Activated CD4-positive, alpha-beta T cell treated with anti-CD3 and anti-CD28 coated beads for 36 hours (primary cell): ENCODE results near the gene ATP1A3. TPM values are rescaled to one million over a fixed set of nuclear protein-coding genes. Genes with fewer than 3 reads are reported as not detected.

ENCODE experiments used
- ATAC-seq: fragments of 200-7000 bp; cut with Tn5 transposase; one replicate; pipeline ENCODE4 v1.10.0; 2021; ENCODE audit warnings: mild to moderate bottlenecking, moderate library complexity
- CTCF ChIA-PET: fragments of 350-600 bp; sonication (Branson Sonifier 250); formaldehyde crosslinking; loops from one replicate; lab custom pipeline; 2021; ENCODE audit warnings: antibody characterized with exemption; lab: Charles Lee
- POLR2A ChIA-PET: fragments of 350-600 bp; sonication (Branson Sonifier 250); formaldehyde crosslinking; loops from one replicate; lab custom pipeline; 2021; ENCODE audit warnings: antibody characterized with exemption, inconsistent platforms; lab: Charles Lee
- DNase-seq: peaks from one replicate; pipeline ENCODE4 v3.0.0-alpha.2; 2020
- H3K27ac Mint-ChIP-seq: one replicate; pipeline ENCODE4 v1.8.0; 2021; ENCODE audit warnings: mixed read lengths
- H3K27me3 Mint-ChIP-seq: one replicate; pipeline ENCODE4 v1.8.0; 2021; ENCODE audit warnings: mixed read lengths
- H3K36me3 Mint-ChIP-seq: one replicate; pipeline ENCODE4 v1.8.0; 2021; ENCODE audit warnings: low read depth, mixed read lengths
- H3K4me1 Mint-ChIP-seq: one replicate; pipeline ENCODE4 v1.8.0; 2021; ENCODE audit warnings: mixed read lengths
- H3K4me3 Mint-ChIP-seq: one replicate; pipeline ENCODE4 v1.8.0; 2021; ENCODE audit warnings: mild to moderate bottlenecking, moderate library complexity, mixed read lengths
- H3K9me3 Mint-ChIP-seq: one replicate; pipeline ENCODE4 v1.8.0; 2021; ENCODE audit warnings: low read depth, mixed read lengths
- intact Hi-C, 2 experiments: fragments of 100-400 bp; cut with DNase I in 1 of 2; cut with micrococcal nuclease in 1 of 2; formaldehyde crosslinking; loops; one replicate each; pipeline versions ENCODE4 v1.14.2 to v1.15.1; 2022 to 2024; cut with DNase I, micrococcal nuclease
- total RNA-seq, 2 experiments: library from RNA; stranded (reverse); gene quantifications; one replicate each; pipeline ENCODE4 v1.2.3, GENCODE V29; 2021

Gene ATP1A3
- total RNA-seq, 2 experiments from 2014 or later, result 1.8 TPM

DNA sequence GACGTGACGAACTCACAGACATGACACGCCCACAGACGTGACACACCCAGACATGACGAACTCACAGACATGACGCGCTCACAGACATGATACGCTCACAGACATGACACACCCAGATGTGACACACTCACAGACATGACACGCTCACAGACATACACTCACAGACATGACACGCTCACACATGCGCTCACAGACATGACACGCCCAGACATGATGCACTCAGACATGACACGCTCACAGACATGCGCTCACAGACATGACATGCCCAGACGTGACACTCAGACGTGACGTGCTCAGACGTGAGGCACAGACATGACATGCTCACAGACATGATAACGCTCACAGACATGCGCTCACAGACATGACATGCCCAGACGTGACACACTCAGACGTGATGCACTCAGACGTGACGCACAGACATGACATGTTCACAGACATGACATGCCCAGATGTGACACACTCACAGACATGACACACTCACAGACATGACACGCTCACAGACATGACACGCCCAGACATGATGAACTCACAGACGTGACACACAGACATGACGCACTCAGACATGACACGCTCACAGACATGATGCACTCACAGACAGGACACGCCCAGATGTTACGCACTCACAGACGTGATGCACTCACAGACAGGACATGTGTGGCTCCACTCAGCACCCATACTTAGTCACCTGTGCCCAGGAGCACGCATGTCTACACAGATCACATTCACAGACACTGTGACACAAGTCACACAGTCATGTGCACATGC, 73.9 kb downstream of the ATP1A3 start:
- peak; percentile 21 for ATAC-seq

DNA sequence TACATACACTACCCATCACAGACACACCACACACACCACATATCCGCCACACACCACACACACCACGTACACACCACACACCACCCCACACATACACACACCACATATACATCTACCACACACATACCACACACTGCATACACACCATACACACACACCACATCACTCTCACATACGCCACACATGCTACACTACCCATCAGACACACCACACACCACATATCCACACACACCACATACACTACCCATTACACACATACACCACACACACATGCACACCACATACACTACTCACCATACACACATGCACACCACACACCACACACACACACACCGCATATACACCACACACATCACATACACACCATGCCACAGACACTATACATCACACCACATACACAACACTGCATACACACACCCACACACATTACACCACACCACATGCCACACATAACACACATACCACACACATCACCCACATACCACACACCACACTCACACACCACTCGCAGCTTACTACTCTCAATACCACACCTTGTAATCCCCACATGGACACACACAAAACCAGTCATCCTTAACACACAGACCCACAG, 75.3 kb downstream of the ATP1A3 start:
- H3K36me3 Mint-ChIP-seq, result no peaks in the 10 kb centered on the region
- no peak for ATAC-seq
- H3K9me3 Mint-ChIP-seq, result no peaks in the 10 kb centered on the region
- no peak for DNase-seq
- POLR2A ChIA-PET, result no interaction called here
- H3K27ac Mint-ChIP-seq, result no peak overlapping the region
- CTCF ChIA-PET, result interaction anchor here (1.1 kb wide), 1 partner anchor 19 kb away, joined by 5 read pairs; no protein-coding TSS in a partner anchor
- intact Hi-C loops, result no loop called here
- peaks cover 21% of the 10 kb centered on the region for H3K27me3 Mint-ChIP-seq
- H3K4me1 Mint-ChIP-seq, result peaks cover 22% of the 10 kb centered on the region
- no peak overlapping the region for H3K4me3 Mint-ChIP-seq

More for the DNA sequence above, 73.9 kb downstream of the ATP1A3 start:
- POLR2A ChIA-PET, result interaction anchor here (0.6 kb wide), 1 partner anchor 307 kb away, joined by 3 read pairs; no protein-coding TSS in a partner anchor
- no peak for DNase-seq
- Mint-ChIP-seq H3K4me3 (no peak overlapping the region), H3K27me3 (peaks cover 12% of the 10 kb centered on the region), H3K36me3 (no peaks in the 10 kb centered on the region), H3K27ac (no peak overlapping the region), H3K4me1 (peaks cover 18% of the 10 kb centered on the region), H3K9me3 (no peaks in the 10 kb centered on the region)
- CTCF ChIA-PET, result interaction anchor here (1.1 kb wide), 1 partner anchor 17 kb away, joined by 5 read pairs; no protein-coding TSS in a partner anchor
- intact Hi-C loops, result no loop called here

DNA sequence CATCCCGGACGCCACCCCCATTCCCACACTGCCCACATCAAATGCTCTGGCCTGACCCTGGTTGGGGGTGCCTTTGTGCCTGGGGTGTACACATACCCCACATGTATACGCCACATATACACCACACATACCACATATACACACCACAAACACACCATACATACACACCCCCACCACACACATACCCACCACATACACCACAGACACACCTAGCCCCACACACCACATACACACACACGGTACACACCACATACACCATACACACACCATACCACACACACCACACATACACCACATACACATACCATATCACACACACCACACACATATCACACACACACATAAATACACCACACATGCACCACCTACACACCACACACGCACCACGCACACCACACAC, 75.9 kb downstream of the ATP1A3 start:
- Mint-ChIP-seq H3K9me3 (no peaks in the 10 kb centered on the region), H3K27ac (no peak overlapping the region), H3K36me3 (no peaks in the 10 kb centered on the region), H3K4me3 (no peak overlapping the region), H3K4me1 (peaks cover 22% of the 10 kb centered on the region), H3K27me3 (peaks cover 22% of the 10 kb centered on the region)
- ChIA-PET CTCF (no interaction called here), POLR2A (no interaction called here)
- ATAC-seq (no peak), DNase-seq (no peak)
- intact Hi-C loops, result no loop called here

DNA sequence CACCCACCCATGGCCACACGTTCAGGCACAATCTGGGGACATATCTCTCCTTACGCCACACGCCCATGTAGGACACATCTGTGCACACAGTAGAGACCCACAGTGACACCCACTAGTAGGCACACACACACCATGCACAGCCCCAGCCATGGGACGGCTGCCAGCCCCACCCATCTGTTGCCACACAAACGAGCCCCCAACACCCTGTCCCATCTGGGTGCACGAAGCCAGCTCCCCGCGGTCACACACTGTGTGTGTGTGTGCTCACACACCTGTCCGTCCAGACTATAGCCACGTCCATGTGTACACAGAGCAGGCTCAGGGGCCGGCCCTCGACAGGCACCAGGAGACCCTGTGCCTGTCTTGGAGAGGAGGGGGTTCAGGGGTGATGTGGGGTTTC, 76.4 kb downstream of the ATP1A3 start:
- no peak overlapping the region for H3K4me3 Mint-ChIP-seq
- H3K27ac Mint-ChIP-seq, result no peak overlapping the region
- peaks cover 20% of the 10 kb centered on the region for H3K27me3 Mint-ChIP-seq
- no peaks in the 10 kb centered on the region for H3K9me3 Mint-ChIP-seq
- peaks cover 20% of the 10 kb centered on the region for H3K4me1 Mint-ChIP-seq
- no peak for DNase-seq
- ATAC-seq, result no peak
- POLR2A ChIA-PET, result interaction anchor here (0.6 kb wide), 1 partner anchor 397 kb away, joined by 3 read pairs; no protein-coding TSS in a partner anchor
- H3K36me3 Mint-ChIP-seq, result no peaks in the 10 kb centered on the region
- CTCF ChIA-PET, result no interaction called here
- intact Hi-C loops, result no loop called here

Other genes starting within 250 kb of the ATP1A3 start
- gene CEACAM6, start 238.7 kb downstream of the ATP1A3 start, total RNA-seq, result not detected
- gene CEACAM3, start 197.6 kb downstream of the ATP1A3 start, total RNA-seq, result not detected
- gene LYPD4, start 149.5 kb downstream of the ATP1A3 start, total RNA-seq, result not detected
- not detected for gene DMRTC2, start 149.2 kb downstream of the ATP1A3 start, total RNA-seq
- gene RPS19, start 134.0 kb downstream of the ATP1A3 start, total RNA-seq, result 1,000 to 10,000 TPM; 2,342 to 3,204 TPM
- 1 to 10 TPM; 4.0 to 4.1 TPM for gene CD79A, start 117.0 kb downstream of the ATP1A3 start, total RNA-seq
- gene ARHGEF1, start 111.0 kb downstream of the ATP1A3 start, total RNA-seq, result 100 to 1,000 TPM; 231 to 276 TPM
- gene ERFL, start 65.8 kb downstream of the ATP1A3 start, total RNA-seq, result 1 to 10 TPM; 1.7 to 1.9 TPM
- gene RABAC1, start 34.9 kb downstream of the ATP1A3 start, total RNA-seq, result 10 to 100 TPM; 35.3 to 49.7 TPM
- 1 to 10 TPM; 1.6 to 1.7 TPM for gene GRIK5, start 76.0 kb upstream of the ATP1A3 start, total RNA-seq
- 10 to 100 TPM; 10.7 to 14.8 TPM for gene ZNF574, start 81.9 kb upstream of the ATP1A3 start, total RNA-seq
- 10 to 100 TPM; 43.6 to 62.8 TPM for gene POU2F2, start 138.2 kb upstream of the ATP1A3 start, total RNA-seq
- gene DEDD2, start 223.4 kb upstream of the ATP1A3 start, total RNA-seq, result 10 to 100 TPM; 25.9 to 27.3 TPM
- 10 to 100 TPM; 11.9 to 15.2 TPM for gene ZNF526, start 226.1 kb upstream of the ATP1A3 start, total RNA-seq
- 10 to 100 TPM; 32.6 to 43.5 TPM for gene GSK3A, start 248.4 kb upstream of the ATP1A3 start, total RNA-seq